Gastrocnemius medialis (tissue), 4 donors: ENCODE measurements around the gene EPS15.

Experiments
- CTCF ChIP-seq, 5 experiments: fragments of 450-650 bp in 3 of 5; fragments of 200-600 bp in 2 of 5; sonication (generic) in 2 of 5; IDR thresholded peaks in 4 of 5; conservative IDR thresholded peaks in 1 of 5; 1 replicate in 4 of 5; 2 replicates in 1 of 5; pipeline ENCODE4 v1.5.1; 2016 to 2019; ENCODE audit warnings: antibody characterized with exemption in 5 of 5, mild to moderate bottlenecking in 3 of 5, moderate library complexity in 3 of 5
- POLR2A ChIP-seq, 2 donors: fragments of 450-650 bp; IDR thresholded peaks; one replicate each; pipeline ENCODE4 v1.6.1; 2017; ENCODE audit warnings: antibody characterized with exemption in 2 of 2, mild to moderate bottlenecking in 2 of 2, moderate library complexity in 2 of 2

- TF ChIP-seq POLR2A (IDR thresholded peaks at IDR 0.05) (no peak), CTCF (IDR thresholded peaks at IDR 0.05 in 4 of 5, conservative IDR thresholded peaks at IDR 0.05 in 1 of 5) (no peak)
These were observed 5.8 kb upstream of the EPS15 start for GRCh38 chr1:51524817-51525216.
